ENCODE data around the gene ANKRD16. TPM values are rescaled to one million over a fixed set of nuclear protein-coding genes. Genes with fewer than 3 reads are reported as not detected.

ANKRD16 gene
- total and polyA plus RNA-seq, 2 experiments from 2014 or later = 6.4 to 16.1 TPM

DNA sequence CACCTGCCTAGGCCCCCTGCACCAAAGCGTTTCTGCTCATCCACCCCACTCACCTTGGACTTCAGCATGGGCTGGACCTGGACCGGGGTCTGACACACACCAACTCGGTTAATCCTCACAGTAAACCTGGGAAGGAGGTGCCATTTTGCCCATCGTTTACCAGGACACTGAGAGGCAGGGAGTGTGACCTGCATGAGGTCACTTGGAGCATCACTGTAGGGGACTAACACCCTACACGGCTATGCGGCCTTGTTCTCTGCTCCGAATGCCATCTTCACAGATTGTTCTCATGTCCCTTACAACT lies 33.0 kb downstream of the ANKRD16 start:
- H3K27ac Mint-ChIP-seq = no peak overlapping the region
- H3K36me3 Mint-ChIP-seq (ENCODE audit: low read depth) = peaks cover 4% of the 10 kb centered on the region; the same call in 2 of the 3 replicates
- TF ChIP-seq, protein P1, sequence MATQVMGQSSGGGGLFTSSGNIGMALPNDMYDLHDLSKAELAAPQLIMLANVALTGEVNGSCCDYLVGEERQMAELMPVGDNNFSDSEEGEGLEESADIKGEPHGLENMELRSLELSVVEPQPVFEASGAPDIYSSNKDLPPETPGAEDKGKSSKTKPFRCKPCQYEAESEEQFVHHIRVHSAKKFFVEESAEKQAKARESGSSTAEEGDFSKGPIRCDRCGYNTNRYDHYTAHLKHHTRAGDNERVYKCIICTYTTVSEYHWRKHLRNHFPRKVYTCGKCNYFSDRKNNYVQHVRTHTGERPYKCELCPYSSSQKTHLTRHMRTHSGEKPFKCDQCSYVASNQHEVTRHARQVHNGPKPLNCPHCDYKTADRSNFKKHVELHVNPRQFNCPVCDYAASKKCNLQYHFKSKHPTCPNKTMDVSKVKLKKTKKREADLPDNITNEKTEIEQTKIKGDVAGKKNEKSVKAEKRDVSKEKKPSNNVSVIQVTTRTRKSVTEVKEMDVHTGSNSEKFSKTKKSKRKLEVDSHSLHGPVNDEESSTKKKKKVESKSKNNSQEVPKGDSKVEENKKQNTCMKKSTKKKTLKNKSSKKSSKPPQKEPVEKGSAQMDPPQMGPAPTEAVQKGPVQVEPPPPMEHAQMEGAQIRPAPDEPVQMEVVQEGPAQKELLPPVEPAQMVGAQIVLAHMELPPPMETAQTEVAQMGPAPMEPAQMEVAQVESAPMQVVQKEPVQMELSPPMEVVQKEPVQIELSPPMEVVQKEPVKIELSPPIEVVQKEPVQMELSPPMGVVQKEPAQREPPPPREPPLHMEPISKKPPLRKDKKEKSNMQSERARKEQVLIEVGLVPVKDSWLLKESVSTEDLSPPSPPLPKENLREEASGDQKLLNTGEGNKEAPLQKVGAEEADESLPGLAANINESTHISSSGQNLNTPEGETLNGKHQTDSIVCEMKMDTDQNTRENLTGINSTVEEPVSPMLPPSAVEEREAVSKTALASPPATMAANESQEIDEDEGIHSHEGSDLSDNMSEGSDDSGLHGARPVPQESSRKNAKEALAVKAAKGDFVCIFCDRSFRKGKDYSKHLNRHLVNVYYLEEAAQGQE (IDR thresholded peaks at IDR 0.05; ENCODE audit: unreplicated experiment) = no peak
- TF ChIP-seq ZNF331 (CRISPR knock-in tag; IDR thresholded peaks at IDR 0.05; ENCODE audit: low read depth) (no peak), POLR2AphosphoS5 (IDR thresholded peaks at IDR 0.05; ENCODE audit: low read depth) (no peak), CREB1 (CRISPR knock-in tag; IDR thresholded peaks at IDR 0.05; ENCODE audit: low read depth) (no peak), EZH2phosphoT487 (IDR thresholded peaks at IDR 0.05; ENCODE audit: unreplicated experiment) (no peak), JUNB (IDR thresholded peaks at IDR 0.05; ENCODE audit: unreplicated experiment) (no peak), NANOG (IDR thresholded peaks at IDR 0.05; ENCODE audit: borderline replicate concordance) (no peak), CTCF (conservative IDR thresholded peaks at IDR 0.05; ENCODE audit: low read depth in 2 of 2) (no peak), ETS1 (IDR thresholded peaks at IDR 0.05) (no peak), EZH2 (IDR thresholded peaks at IDR 0.05; ENCODE audit: low read depth, unreplicated experiment) (no peak), ZNF114 (CRISPR knock-in tag; IDR thresholded peaks at IDR 0.05) (no peak), STAT1 (IDR thresholded peaks at IDR 0.05; ENCODE audit: unreplicated experiment) (no peak)
- TF ChIP-seq, protein P2, sequence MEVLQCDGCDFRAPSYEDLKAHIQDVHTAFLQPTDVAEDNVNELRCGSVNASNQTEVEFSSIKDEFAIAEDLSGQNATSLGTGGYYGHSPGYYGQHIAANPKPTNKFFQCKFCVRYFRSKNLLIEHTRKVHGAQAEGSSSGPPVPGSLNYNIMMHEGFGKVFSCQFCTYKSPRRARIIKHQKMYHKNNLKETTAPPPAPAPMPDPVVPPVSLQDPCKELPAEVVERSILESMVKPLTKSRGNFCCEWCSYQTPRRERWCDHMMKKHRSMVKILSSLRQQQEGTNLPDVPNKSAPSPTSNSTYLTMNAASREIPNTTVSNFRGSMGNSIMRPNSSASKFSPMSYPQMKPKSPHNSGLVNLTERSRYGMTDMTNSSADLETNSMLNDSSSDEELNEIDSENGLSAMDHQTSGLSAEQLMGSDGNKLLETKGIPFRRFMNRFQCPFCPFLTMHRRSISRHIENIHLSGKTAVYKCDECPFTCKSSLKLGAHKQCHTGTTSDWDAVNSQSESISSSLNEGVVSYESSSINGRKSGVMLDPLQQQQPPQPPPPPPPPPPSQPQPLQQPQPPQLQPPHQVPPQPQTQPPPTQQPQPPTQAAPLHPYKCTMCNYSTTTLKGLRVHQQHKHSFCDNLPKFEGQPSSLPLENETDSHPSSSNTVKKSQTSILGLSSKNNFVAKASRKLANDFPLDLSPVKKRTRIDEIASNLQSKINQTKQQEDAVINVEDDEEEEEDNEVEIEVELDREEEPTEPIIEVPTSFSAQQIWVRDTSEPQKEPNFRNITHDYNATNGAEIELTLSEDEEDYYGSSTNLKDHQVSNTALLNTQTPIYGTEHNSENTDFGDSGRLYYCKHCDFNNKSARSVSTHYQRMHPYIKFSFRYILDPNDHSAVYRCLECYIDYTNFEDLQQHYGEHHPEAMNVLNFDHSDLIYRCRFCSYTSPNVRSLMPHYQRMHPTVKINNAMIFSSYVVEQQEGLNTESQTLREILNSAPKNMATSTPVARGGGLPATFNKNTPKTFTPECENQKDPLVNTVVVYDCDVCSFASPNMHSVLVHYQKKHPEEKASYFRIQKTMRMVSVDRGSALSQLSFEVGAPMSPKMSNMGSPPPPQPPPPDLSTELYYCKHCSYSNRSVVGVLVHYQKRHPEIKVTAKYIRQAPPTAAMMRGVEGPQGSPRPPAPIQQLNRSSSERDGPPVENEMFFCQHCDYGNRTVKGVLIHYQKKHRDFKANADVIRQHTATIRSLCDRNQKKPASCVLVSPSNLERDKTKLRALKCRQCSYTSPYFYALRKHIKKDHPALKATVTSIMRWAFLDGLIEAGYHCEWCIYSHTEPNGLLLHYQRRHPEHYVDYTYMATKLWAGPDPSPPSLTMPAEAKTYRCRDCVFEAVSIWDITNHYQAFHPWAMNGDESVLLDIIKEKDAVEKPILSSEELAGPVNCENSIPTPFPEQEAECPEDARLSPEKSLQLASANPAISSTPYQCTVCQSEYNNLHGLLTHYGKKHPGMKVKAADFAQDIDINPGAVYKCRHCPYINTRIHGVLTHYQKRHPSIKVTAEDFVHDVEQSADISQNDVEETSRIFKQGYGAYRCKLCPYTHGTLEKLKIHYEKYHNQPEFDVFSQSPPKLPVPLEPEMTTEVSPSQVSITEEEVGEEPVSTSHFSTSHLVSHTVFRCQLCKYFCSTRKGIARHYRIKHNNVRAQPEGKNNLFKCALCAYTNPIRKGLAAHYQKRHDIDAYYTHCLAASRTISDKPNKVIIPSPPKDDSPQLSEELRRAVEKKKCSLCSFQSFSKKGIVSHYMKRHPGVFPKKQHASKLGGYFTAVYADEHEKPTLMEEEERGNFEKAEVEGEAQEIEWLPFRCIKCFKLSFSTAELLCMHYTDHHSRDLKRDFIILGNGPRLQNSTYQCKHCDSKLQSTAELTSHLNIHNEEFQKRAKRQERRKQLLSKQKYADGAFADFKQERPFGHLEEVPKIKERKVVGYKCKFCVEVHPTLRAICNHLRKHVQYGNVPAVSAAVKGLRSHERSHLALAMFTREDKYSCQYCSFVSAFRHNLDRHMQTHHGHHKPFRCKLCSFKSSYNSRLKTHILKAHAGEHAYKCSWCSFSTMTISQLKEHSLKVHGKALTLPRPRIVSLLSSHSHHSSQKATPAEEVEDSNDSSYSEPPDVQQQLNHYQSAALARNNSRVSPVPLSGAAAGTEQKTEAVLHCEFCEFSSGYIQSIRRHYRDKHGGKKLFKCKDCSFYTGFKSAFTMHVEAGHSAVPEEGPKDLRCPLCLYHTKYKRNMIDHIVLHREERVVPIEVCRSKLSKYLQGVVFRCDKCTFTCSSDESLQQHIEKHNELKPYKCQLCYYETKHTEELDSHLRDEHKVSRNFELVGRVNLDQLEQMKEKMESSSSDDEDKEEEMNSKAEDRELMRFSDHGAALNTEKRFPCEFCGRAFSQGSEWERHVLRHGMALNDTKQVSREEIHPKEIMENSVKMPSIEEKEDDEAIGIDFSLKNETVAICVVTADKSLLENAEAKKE (CRISPR knock-in tag; IDR thresholded peaks at IDR 0.05) = no peak
- Histone ChIP-seq H3K4me1 (ENCODE audit: insufficient read depth) (no peaks in the 10 kb centered on the region), H3K79me2 (replicated peaks; ENCODE audit: insufficient read depth) (no peaks in the 10 kb centered on the region), H3K9me2 (ENCODE audit: insufficient read depth) (no peaks in the 10 kb centered on the region), H3K4me3 (no peak overlapping the region), H3K4me2 (no peak overlapping the region), H3K27ac (ENCODE audit: low read depth) (no peak overlapping the region), H2AFZ (no peak overlapping the region), H3K36me3 (ENCODE audit: insufficient read depth) (no peaks in the 10 kb centered on the region), H4K20me1 (replicated peaks; ENCODE audit: insufficient read depth) (no peaks in the 10 kb centered on the region), H3F3A (replicated peaks; ENCODE audit: low read depth) (no peaks in the 10 kb centered on the region), H3K27me3 (ENCODE audit: insufficient read depth) (no peaks in the 10 kb centered on the region)
- H3K4me1 Mint-ChIP-seq = peaks cover 4% of the 10 kb centered on the region; the same call in 2 of the 3 replicates
- H3K9me3 Mint-ChIP-seq = peaks cover 3% of the 10 kb centered on the region; the same call in 2 of the 3 replicates
- DNase-seq (ENCODE audit: low spot score) (no peak), ATAC-seq (no peak)
- no peak overlapping the region for H3K4me3 Mint-ChIP-seq
- peaks cover 9% of the 10 kb centered on the region for H3K27me3 Mint-ChIP-seq (ENCODE audit: insufficient read depth, low read depth, poor library complexity)

All from GM23338 (cell line).